Measurements from ENCODE around the gene NBPF3.

DNA sequence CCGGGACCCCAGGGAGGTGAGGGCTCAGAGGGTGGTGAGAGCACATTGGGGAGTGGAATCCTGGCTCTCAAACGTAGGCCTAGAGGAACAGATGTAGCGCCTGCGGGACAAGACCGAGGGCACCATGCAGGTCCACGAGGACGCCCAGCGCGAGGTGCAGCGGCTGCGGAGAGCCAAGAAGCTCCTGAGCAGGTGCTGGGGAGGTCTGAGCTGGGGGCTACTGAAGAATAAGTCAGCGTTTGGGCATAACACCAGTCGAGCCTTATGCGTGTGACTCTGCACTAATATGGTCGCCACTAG lies 2.6 kb upstream of the NBPF3 start:
- TF ChIP-seq EZH2 (IDR thresholded peaks at IDR 0.05) (no peak), POLR2AphosphoS5 (IDR thresholded peaks at IDR 0.05; ENCODE audit: borderline replicate concordance, low read depth, low read length) (no peak)

Measured in SK-N-MC (cell line).